Esophagus (tissue), 2 donors: Measurements from ENCODE around the gene THSD4. TPM values are rescaled to one million over a fixed set of nuclear protein-coding genes. Genes with fewer than 3 reads are reported as not detected.

ENCODE experiments used
- H3K27ac ChIP-seq, 2 donors: one replicate each; pipeline ENCODE4 v1.5.1; 2013; ENCODE audit warnings: low read depth in 2 of 2, mild to moderate bottlenecking in 2 of 2, inconsistent platforms in 1 of 2, low read length in 1 of 2, moderate library complexity in 1 of 2
- H3K27me3 ChIP-seq, 2 donors: one replicate each; pipeline ENCODE4 v1.6.1; 2013; ENCODE audit warnings: low read length in 2 of 2, control low read depth in 1 of 2, mild to moderate bottlenecking in 1 of 2; ENCODE audit not compliant: insufficient read depth in 2 of 2, control insufficient read depth in 1 of 2
- H3K36me3 ChIP-seq, 2 donors: one replicate each; pipeline ENCODE4 v1.6.1; 2013; ENCODE audit warnings: low read length in 1 of 2; ENCODE audit not compliant: control insufficient read depth in 2 of 2, insufficient read depth in 2 of 2
- H3K4me1 ChIP-seq, 2 donors: one replicate each; pipeline ENCODE4 v1.6.1; 2013; ENCODE audit warnings: low read length in 1 of 2; ENCODE audit not compliant: control insufficient read depth in 2 of 2, insufficient read depth in 2 of 2
- H3K4me3 ChIP-seq, 2 donors: one replicate each; pipeline ENCODE4 v1.5.1; 2013; ENCODE audit warnings: low read length in 2 of 2, mild to moderate bottlenecking in 2 of 2, low read depth in 1 of 2, moderate library complexity in 1 of 2
- H3K9me3 ChIP-seq, 2 donors: one replicate each; pipeline ENCODE4 v1.6.1; 2013; ENCODE audit warnings: mild to moderate bottlenecking in 2 of 2, low read depth in 1 of 2, low read length in 1 of 2, moderate library complexity in 1 of 2; ENCODE audit not compliant: control insufficient read depth in 2 of 2, insufficient read depth in 1 of 2
- WGBS, 2 donors: extraction: QIAGEN DNeasy Blood & Tissue Kit; methylation state at CpG; one replicate each; pipeline ENCODE4 v1.1.7; 2013; 5-methylcytosine and 5-hydroxymethylcytosine counted together
- polyA plus RNA-seq, 2 donors: library from polyadenylated mRNA; stranded (reverse); fragments of 200-250 nt; gene quantifications; one replicate each; pipeline ENCODE4 v1.2.3, GENCODE V29; 2013
- donor health status: healthy with polysubstance abuse.
- donor health status: Bipolar disorder and iron deficiency.

THSD4 gene
- polyA plus RNA-seq, 2 donors, result 34.1 to 49.7 TPM

GRCh38 chr15:71192816-71193215 is 77.5 kb downstream of the THSD4 start:
- H3K27me3 ChIP-seq, result no peaks in the 10 kb centered on the region
- H3K36me3 ChIP-seq, result no peaks in the 10 kb centered on the region
- no peaks in the 10 kb centered on the region for H3K9me3 ChIP-seq
- H3K4me1 ChIP-seq, result no peaks in the 10 kb centered on the region
- H3K4me3 ChIP-seq, result no peak overlapping the region
- WGBS, 2 donors, result 75 to 78% methylated on average over 7 of the region's 7 CpGs
- H3K27ac ChIP-seq, result no peak overlapping the region

GRCh38 chr15:71194286-71194685 is 79.0 kb downstream of the THSD4 start:
- WGBS, 2 donors, result 80 to 83% methylated on average over 6 of the region's 6 CpGs
- Histone ChIP-seq H3K4me3 (no peak overlapping the region), H3K9me3 (no peaks in the 10 kb centered on the region), H3K27ac (no peak overlapping the region), H3K36me3 (no peaks in the 10 kb centered on the region), H3K27me3 (no peaks in the 10 kb centered on the region), H3K4me1 (no peaks in the 10 kb centered on the region)

GRCh38 chr15:71195242-71195641 is 80.0 kb downstream of the THSD4 start:
- H3K27ac ChIP-seq, result no peak overlapping the region
- no peaks in the 10 kb centered on the region for H3K36me3 ChIP-seq
- peaks cover 0 to 4% of the 10 kb centered on the region in 2 donors for H3K9me3 ChIP-seq
- H3K4me3 ChIP-seq, result no peak overlapping the region
- 85 to 90% methylated on average over 1 of the region's 1 CpG for WGBS, 2 donors
- no peaks in the 10 kb centered on the region for H3K27me3 ChIP-seq
- H3K4me1 ChIP-seq, result peaks cover 0 to 3% of the 10 kb centered on the region in 2 donors

GRCh38 chr15:71197620-71198019 is 82.3 kb downstream of the THSD4 start:
- peaks cover 0 to 4% of the 10 kb centered on the region in 2 donors for H3K9me3 ChIP-seq

GRCh38 chr15:71198846-71199245 is 83.6 kb downstream of the THSD4 start:
- 73% methylated on average over 3 of the region's 3 CpGs for WGBS, 2 donors
- Histone ChIP-seq H3K4me3 (no peak overlapping the region), H3K36me3 (no peaks in the 10 kb centered on the region), H3K4me1 (peaks cover 0 to 3% of the 10 kb centered on the region in 2 donors), H3K9me3 (peaks cover 0 to 4% of the 10 kb centered on the region in 2 donors), H3K27ac (no peak overlapping the region), H3K27me3 (no peaks in the 10 kb centered on the region)

More at GRCh38 chr15:71197620-71198019, 82.3 kb downstream of the THSD4 start:
- Histone ChIP-seq H3K27me3 (no peaks in the 10 kb centered on the region), H3K4me3 (no peak overlapping the region), H3K27ac (no peak overlapping the region), H3K4me1 (peaks cover 0 to 3% of the 10 kb centered on the region in 2 donors), H3K36me3 (no peaks in the 10 kb centered on the region)
- 93 to 96% methylated on average over 3 of the region's 3 CpGs for WGBS, 2 donors

GRCh38 chr15:71199384-71200351 is 84.4 kb downstream of the THSD4 start:
- no peak overlapping the region for H3K27ac ChIP-seq
- WGBS, 2 donors, result 71 to 80% methylated on average over 6 of the region's 6 CpGs
- H3K4me3 ChIP-seq, result no peak overlapping the region
- peaks cover 0 to 3% of the 10 kb centered on the region in 2 donors for H3K4me1 ChIP-seq
- no peaks in the 10 kb centered on the region for H3K36me3 ChIP-seq
- peaks cover 0 to 4% of the 10 kb centered on the region in 2 donors for H3K9me3 ChIP-seq
- H3K27me3 ChIP-seq, result no peaks in the 10 kb centered on the region

GRCh38 chr15:71201477-71201876 is 86.2 kb downstream of the THSD4 start:
- Histone ChIP-seq H3K27me3 (no peaks in the 10 kb centered on the region), H3K27ac (no peak overlapping the region)
- 68 to 70% methylated on average over 9 of the region's 9 CpGs for WGBS, 2 donors

GRCh38 chr15:71202712-71203111 is 87.4 kb downstream of the THSD4 start:
- Histone ChIP-seq H3K27me3 (no peaks in the 10 kb centered on the region), H3K9me3 (peaks cover 0 to 4% of the 10 kb centered on the region in 2 donors), H3K4me1 (peaks cover 0 to 3% of the 10 kb centered on the region in 2 donors), H3K27ac (no peak overlapping the region), H3K36me3 (no peaks in the 10 kb centered on the region), H3K4me3 (no peak overlapping the region)
- WGBS, 2 donors, result 83 to 88% methylated on average over 6 of the region's 6 CpGs

More at GRCh38 chr15:71201477-71201876, 86.2 kb downstream of the THSD4 start:
- no peaks in the 10 kb centered on the region for H3K36me3 ChIP-seq
- H3K4me1 ChIP-seq, result peaks cover 0 to 3% of the 10 kb centered on the region in 2 donors
- H3K9me3 ChIP-seq, result peaks cover 0 to 4% of the 10 kb centered on the region in 2 donors
- no peak overlapping the region for H3K4me3 ChIP-seq

GRCh38 chr15:71203586-71204474 is 88.6 kb downstream of the THSD4 start:
- H3K36me3 ChIP-seq, result no peaks in the 10 kb centered on the region
- H3K4me1 ChIP-seq, result peaks cover 0 to 3% of the 10 kb centered on the region in 2 donors
- no peaks in the 10 kb centered on the region for H3K27me3 ChIP-seq
- H3K9me3 ChIP-seq, result peaks cover 0 to 4% of the 10 kb centered on the region in 2 donors
- WGBS, 2 donors, result 56 to 66% methylated on average over 13 of the region's 13 CpGs
- no peak overlapping the region for H3K4me3 ChIP-seq
- H3K27ac ChIP-seq, result no peak overlapping the region
